NCI-H2227 (cell line): ENCODE measurements around the gene NSA2.

ENCODE experiments used
- DNase-seq: peaks from one replicate; lab custom pipeline; 2025; ENCODE audit not compliant: unreplicated experiment; lab: John Stamatoyannopoulos, UW

Gene NSA2

GRCh38 chr5:74810915-74811314 lies 43.9 kb downstream of the NSA2 start:
- DNase-seq: no peak

DNA sequence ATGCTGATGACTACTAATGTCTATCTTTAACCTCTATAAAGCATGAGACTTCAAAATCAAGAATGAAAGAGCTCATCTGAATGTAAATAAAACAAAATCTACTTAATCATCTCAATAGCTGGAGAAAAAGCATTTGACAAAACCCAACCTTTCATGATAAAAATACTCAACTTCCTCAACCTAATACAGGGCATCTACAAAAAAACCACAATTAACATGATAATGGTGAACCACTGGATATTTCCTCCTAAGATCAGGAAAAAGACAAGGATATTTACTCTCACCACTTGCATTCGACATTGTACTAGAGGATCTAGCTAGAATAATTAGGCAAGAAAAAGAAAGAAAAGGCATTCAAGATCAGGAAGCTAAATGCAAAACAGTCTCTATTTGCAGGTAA lies 49.8 kb downstream of the NSA2 start:
- no peak for DNase-seq

GRCh38 chr5:74822288-74822687 lies 55.2 kb downstream of the NSA2 start:
- DNase-seq: no peak

DNA sequence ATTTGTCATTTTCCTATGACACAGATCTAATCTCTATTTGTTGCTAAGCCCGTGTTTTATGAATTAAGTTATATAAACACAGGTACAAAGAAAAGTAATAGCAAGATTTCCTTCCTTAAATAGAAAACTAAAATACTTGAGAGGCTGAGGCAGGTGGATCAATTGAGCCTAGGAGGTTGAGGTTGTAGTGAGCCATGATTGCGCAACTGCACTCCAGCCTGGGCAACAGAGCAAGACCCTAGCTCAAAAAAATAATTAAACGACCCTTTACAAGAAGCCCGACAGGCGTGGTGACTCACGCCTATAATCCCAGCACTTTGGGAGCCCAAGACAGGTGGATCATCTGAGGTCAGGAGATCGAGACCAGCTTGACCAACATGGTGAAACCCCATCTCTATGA lies 62.4 kb downstream of the NSA2 start:
- no peak for DNase-seq
